ENCODE measurements around the gene MIPOL1.

MIPOL1 gene

DNA sequence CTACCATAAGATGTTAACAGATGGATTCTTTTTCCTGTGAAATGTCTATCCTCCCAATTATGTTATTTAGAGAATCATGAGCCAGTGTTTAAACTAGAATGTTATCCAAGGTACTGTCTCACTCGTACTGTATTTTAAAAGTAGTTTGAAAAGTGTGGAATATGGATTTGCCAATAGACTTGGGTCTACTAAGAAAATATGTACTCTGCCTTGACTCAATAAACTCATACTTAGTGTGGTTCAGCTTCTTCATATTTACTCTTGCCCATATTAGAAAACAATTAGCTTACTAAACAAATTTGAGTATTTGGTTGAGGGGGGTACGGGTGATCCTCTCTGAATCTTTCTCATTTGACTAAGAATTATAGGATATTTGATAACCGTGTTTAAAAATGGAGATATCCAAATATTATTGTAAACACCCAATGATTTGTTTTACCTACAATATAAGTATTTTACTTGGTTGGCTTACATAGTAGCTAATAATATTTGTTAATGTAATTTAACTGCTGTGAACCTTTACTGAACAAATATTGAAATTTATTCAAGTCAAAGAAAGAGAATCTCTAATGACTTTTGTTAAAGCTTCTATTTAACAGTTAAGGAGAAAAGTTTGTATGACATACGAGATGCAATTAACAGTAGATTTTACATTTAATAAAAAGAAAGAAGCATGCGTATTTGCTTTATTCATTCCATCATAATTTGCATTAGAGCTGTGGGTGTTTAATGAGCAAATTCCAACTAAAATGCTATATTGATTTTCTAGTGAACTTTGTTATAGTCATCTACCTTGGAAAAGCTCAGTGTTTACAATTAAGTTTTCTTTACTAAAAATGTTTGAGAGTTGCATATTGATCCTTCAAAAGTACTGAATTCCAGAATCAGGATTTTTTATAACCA is 81.2 kb downstream of the MIPOL1 start:
- H3K36me3 ChIP-seq (ENCODE audit: low read length): no peaks in the 10 kb centered on the region
- no peaks in the 10 kb centered on the region for H3K9me3 ChIP-seq (ENCODE audit: insufficient read depth, low read length)
- H3K27me3 ChIP-seq (ENCODE audit: low read length): no peaks in the 10 kb centered on the region
- H3K4me2 ChIP-seq (ENCODE audit: low read depth, low read length, poor library complexity, severe bottlenecking): no peak overlapping the region
- H3K79me2 ChIP-seq (ENCODE audit: insufficient read depth, low read length): no peaks in the 10 kb centered on the region
- H3K9ac ChIP-seq (ENCODE audit: low read length): no peak overlapping the region
- no peak overlapping the region for H2AFZ ChIP-seq (ENCODE audit: low read depth, low read length, severe bottlenecking)
- no peaks in the 10 kb centered on the region for H3K9me2 ChIP-seq (replicated peaks; ENCODE audit: insufficient read depth, low read length)
- H3F3A ChIP-seq (ENCODE audit: insufficient read depth): no peaks in the 10 kb centered on the region
- no peak for TF ChIP-seq EZH2phosphoT487 (conservative IDR thresholded peaks at IDR 0.05; ENCODE audit: low read length)
- TF ChIP-seq, protein P1, sequence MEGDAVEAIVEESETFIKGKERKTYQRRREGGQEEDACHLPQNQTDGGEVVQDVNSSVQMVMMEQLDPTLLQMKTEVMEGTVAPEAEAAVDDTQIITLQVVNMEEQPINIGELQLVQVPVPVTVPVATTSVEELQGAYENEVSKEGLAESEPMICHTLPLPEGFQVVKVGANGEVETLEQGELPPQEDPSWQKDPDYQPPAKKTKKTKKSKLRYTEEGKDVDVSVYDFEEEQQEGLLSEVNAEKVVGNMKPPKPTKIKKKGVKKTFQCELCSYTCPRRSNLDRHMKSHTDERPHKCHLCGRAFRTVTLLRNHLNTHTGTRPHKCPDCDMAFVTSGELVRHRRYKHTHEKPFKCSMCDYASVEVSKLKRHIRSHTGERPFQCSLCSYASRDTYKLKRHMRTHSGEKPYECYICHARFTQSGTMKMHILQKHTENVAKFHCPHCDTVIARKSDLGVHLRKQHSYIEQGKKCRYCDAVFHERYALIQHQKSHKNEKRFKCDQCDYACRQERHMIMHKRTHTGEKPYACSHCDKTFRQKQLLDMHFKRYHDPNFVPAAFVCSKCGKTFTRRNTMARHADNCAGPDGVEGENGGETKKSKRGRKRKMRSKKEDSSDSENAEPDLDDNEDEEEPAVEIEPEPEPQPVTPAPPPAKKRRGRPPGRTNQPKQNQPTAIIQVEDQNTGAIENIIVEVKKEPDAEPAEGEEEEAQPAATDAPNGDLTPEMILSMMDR (IDR thresholded peaks at IDR 0.05; ENCODE audit: insufficient read depth, low read length, poor library complexity, severe bottlenecking): no peak
- H3K27ac ChIP-seq (ENCODE audit: low read depth, low read length): no peak overlapping the region
- no peak overlapping the region for H3K4me3 ChIP-seq (ENCODE audit: insufficient read depth, low read length, poor library complexity, severe bottlenecking)
- H4K20me1 ChIP-seq (ENCODE audit: low read depth, low read length): no peaks in the 10 kb centered on the region

DNA sequence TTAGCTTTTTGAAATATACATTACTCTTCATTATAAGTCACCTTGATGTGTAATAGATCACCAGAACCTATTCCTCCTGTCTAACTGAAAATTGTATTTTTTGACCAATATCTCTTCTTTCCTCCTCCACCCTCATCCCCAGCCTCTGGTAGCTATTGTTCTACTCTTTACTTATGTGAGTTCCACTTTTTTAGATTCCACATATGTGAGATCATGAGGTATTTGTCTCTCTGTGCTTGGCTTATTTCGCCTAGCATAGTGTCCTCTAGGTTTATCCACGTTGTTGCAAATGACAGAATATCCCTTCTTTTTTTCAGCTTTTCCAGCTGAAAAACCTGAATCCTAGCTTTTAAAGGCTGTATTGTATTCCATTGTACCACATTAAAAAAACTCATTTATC is 82.1 kb downstream of the MIPOL1 start:
- Histone ChIP-seq H3K9me2 (replicated peaks; ENCODE audit: insufficient read depth, low read length) (no peaks in the 10 kb centered on the region), H3F3A (ENCODE audit: insufficient read depth) (no peaks in the 10 kb centered on the region), H3K4me3 (ENCODE audit: insufficient read depth, low read length, poor library complexity, severe bottlenecking) (no peak overlapping the region), H3K4me2 (ENCODE audit: low read depth, low read length, poor library complexity, severe bottlenecking) (no peak overlapping the region), H3K27me3 (ENCODE audit: low read length) (no peaks in the 10 kb centered on the region), H3K9me3 (ENCODE audit: insufficient read depth, low read length) (no peaks in the 10 kb centered on the region), H3K79me2 (ENCODE audit: insufficient read depth, low read length) (no peaks in the 10 kb centered on the region), H3K36me3 (ENCODE audit: low read length) (no peaks in the 10 kb centered on the region), H3K9ac (ENCODE audit: low read length) (no peak overlapping the region), H2AFZ (ENCODE audit: low read depth, low read length, severe bottlenecking) (no peak overlapping the region), H4K20me1 (ENCODE audit: low read depth, low read length) (no peaks in the 10 kb centered on the region), H3K27ac (ENCODE audit: low read depth, low read length) (no peak overlapping the region)
- TF ChIP-seq, protein P1 (IDR thresholded peaks at IDR 0.05; ENCODE audit: insufficient read depth, low read length, poor library complexity, severe bottlenecking): no peak
- no peak for TF ChIP-seq EZH2phosphoT487 (conservative IDR thresholded peaks at IDR 0.05; ENCODE audit: low read length)

DNA sequence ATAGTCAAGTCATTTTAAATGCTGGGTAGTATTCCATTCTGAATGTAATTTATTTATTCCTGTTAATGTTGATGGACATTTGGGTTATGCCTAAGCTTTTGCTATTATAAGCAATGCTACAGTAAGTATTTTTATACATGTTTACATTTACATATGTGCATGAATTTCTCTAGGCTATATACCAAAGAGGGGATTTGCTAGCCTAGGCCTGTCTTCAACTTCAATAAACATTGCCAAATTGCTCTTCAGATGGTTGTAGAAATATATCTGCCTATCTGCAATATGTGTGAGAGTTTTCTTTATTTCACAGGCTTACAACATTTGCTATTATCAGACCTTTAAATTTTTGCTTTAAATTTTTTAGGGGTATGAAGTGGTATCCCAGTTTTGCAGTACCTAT is 87.0 kb downstream of the MIPOL1 start:
- no peak overlapping the region for H3K4me3 ChIP-seq (ENCODE audit: insufficient read depth, low read length, poor library complexity, severe bottlenecking)
- H2AFZ ChIP-seq (ENCODE audit: low read depth, low read length, severe bottlenecking): no peak overlapping the region
- H3K79me2 ChIP-seq (ENCODE audit: insufficient read depth, low read length): no peaks in the 10 kb centered on the region
- no peaks in the 10 kb centered on the region for H3K36me3 ChIP-seq (ENCODE audit: low read length)
- no peak overlapping the region for H3K27ac ChIP-seq (ENCODE audit: low read depth, low read length)
- H3K4me2 ChIP-seq (ENCODE audit: low read depth, low read length, poor library complexity, severe bottlenecking): no peak overlapping the region
- no peaks in the 10 kb centered on the region for H3F3A ChIP-seq (ENCODE audit: insufficient read depth)
- no peaks in the 10 kb centered on the region for H3K27me3 ChIP-seq (ENCODE audit: low read length)
- no peaks in the 10 kb centered on the region for H3K9me2 ChIP-seq (replicated peaks; ENCODE audit: insufficient read depth, low read length)
- no peaks in the 10 kb centered on the region for H4K20me1 ChIP-seq (ENCODE audit: low read depth, low read length)
- no peaks in the 10 kb centered on the region for H3K9me3 ChIP-seq (ENCODE audit: insufficient read depth, low read length)
- no peak overlapping the region for H3K9ac ChIP-seq (ENCODE audit: low read length)
- TF ChIP-seq, protein P1 (IDR thresholded peaks at IDR 0.05; ENCODE audit: insufficient read depth, low read length, poor library complexity, severe bottlenecking): no peak
- no peak for TF ChIP-seq EZH2phosphoT487 (conservative IDR thresholded peaks at IDR 0.05; ENCODE audit: low read length)

Measured in SU-DHL-6 (cell line).